Mesenchymal stem cell (in vitro differentiated cells and primary cell): ENCODE measurements around the gene AFAP1.

Experiments
- DNase-seq: peaks from one replicate; pipeline ENCODE4 v3.0.0-alpha.2; 2013
- H2AFZ ChIP-seq: one replicate; pipeline ENCODE4 v1.6.1; 2013; ENCODE audit warnings: low read depth, mild to moderate bottlenecking, control low read depth, inconsistent platforms, low read length, moderate library complexity
- H2AK5ac ChIP-seq: 2 replicates; pipeline ENCODE4 v1.6.1; 2013; ENCODE audit warnings: low read length, moderate library complexity, mild to moderate bottlenecking, inconsistent platforms; ENCODE audit not compliant: severe bottlenecking
- H2BK120ac ChIP-seq: one replicate; pipeline ENCODE4 v1.6.1; 2013; ENCODE audit warnings: low read depth, mild to moderate bottlenecking, inconsistent platforms, low read length, moderate library complexity
- H2BK12ac ChIP-seq, 2 experiments: one replicate each; pipeline ENCODE4 v1.6.1; 2013; ENCODE audit warnings: inconsistent platforms in 2 of 2, low read length in 2 of 2, mild to moderate bottlenecking in 2 of 2, moderate library complexity in 2 of 2, control low read depth in 1 of 2
- H2BK15ac ChIP-seq: one replicate; pipeline ENCODE4 v1.6.1; 2013; ENCODE audit warnings: mild to moderate bottlenecking, low read depth, inconsistent platforms; ENCODE audit not compliant: poor library complexity, severe bottlenecking
- H2BK5ac ChIP-seq: 2 replicates; pipeline ENCODE4 v1.6.1; 2013; ENCODE audit warnings: low read depth, mild to moderate bottlenecking, low read length, control low read depth, inconsistent platforms; ENCODE audit not compliant: poor library complexity, severe bottlenecking
- H3K14ac ChIP-seq, 2 experiments: one replicate each; pipeline ENCODE4 v1.6.1; 2013; ENCODE audit warnings: inconsistent platforms in 2 of 2, low read length in 2 of 2, control low read depth in 1 of 2, mild to moderate bottlenecking in 1 of 2, moderate library complexity in 1 of 2
- H3K18ac ChIP-seq, 2 experiments: one replicate each; pipeline ENCODE4 v1.6.1; 2013; ENCODE audit warnings: inconsistent platforms in 2 of 2, low read length in 2 of 2, control low read depth in 1 of 2, low read depth in 1 of 2, mild to moderate bottlenecking in 1 of 2
- H3K23ac ChIP-seq, 2 experiments: one replicate each; pipeline ENCODE4 v1.6.1; 2013; ENCODE audit warnings: inconsistent platforms in 2 of 2, low read length in 2 of 2, mild to moderate bottlenecking in 2 of 2, moderate library complexity in 2 of 2, control low read depth in 1 of 2
- H3K27ac ChIP-seq: 2 replicates; pipeline ENCODE4 v1.5.1; 2013; ENCODE audit warnings: mild to moderate bottlenecking, moderate library complexity, low read length, control low read depth, inconsistent platforms; ENCODE audit not compliant: poor library complexity, severe bottlenecking
- H3K27me3 ChIP-seq, 2 experiments: 2 replicates each; pipeline versions ENCODE4 v1.6.1 to v1.7.0; 2013; ENCODE audit warnings: low read length in 2 of 2, mild to moderate bottlenecking in 2 of 2, moderate library complexity in 2 of 2, control low read depth in 1 of 2, inconsistent platforms in 1 of 2; ENCODE audit not compliant: control insufficient read depth in 1 of 2, insufficient read depth in 1 of 2
- H3K36me3 ChIP-seq, 2 experiments: 2 replicates each; pipeline versions ENCODE4 v1.6.1 to v1.7.0; 2013; ENCODE audit warnings: low read length in 2 of 2, control low read depth in 1 of 2, inconsistent platforms in 1 of 2, low read depth in 1 of 2, mild to moderate bottlenecking in 1 of 2; ENCODE audit not compliant: insufficient read depth in 2 of 2, control insufficient read depth in 1 of 2
- H3K4ac ChIP-seq, 2 experiments: one replicate each; pipeline ENCODE4 v1.6.1; 2013; ENCODE audit warnings: inconsistent platforms in 2 of 2, low read length in 2 of 2, mild to moderate bottlenecking in 2 of 2, moderate library complexity in 2 of 2, control low read depth in 1 of 2, low read depth in 1 of 2
- H3K4me1 ChIP-seq: 2 replicates; pipeline ENCODE4 v1.6.1; 2013; ENCODE audit warnings: low read depth, low read length, control low read depth; ENCODE audit not compliant: control insufficient read depth, insufficient read depth
- H3K4me2 ChIP-seq: 2 replicates; pipeline ENCODE4 v1.6.1; 2013; ENCODE audit warnings: low read length, mild to moderate bottlenecking, inconsistent platforms; ENCODE audit not compliant: poor library complexity, severe bottlenecking
- H3K4me3 ChIP-seq, 2 experiments: 2 replicates each; pipeline versions ENCODE4 v1.5.1 to v1.7.0; 2013; ENCODE audit warnings: low read length in 2 of 2, mild to moderate bottlenecking in 2 of 2, control low read depth in 1 of 2, low read depth in 1 of 2; ENCODE audit not compliant: insufficient read depth in 1 of 2
- H3K79me1 ChIP-seq: replicated peaks from 2 replicates; pipeline ENCODE4 v1.6.1; 2013; ENCODE audit warnings: mild to moderate bottlenecking, control low read depth, low read length, inconsistent platforms; ENCODE audit not compliant: poor library complexity, severe bottlenecking
- H3K9ac ChIP-seq: 2 replicates; pipeline ENCODE4 v1.7.0; 2013; ENCODE audit warnings: mild to moderate bottlenecking, low read length, moderate library complexity
- H3K9me3 ChIP-seq: 2 replicates; pipeline ENCODE4 v1.7.0; 2013; ENCODE audit warnings: mild to moderate bottlenecking, low read length; ENCODE audit not compliant: control insufficient read depth
- H4K8ac ChIP-seq: one replicate; pipeline ENCODE4 v1.6.1; 2013; ENCODE audit warnings: inconsistent platforms, mild to moderate bottlenecking, low read length, moderate library complexity
- H4K91ac ChIP-seq: one replicate; pipeline ENCODE4 v1.6.1; 2013; ENCODE audit warnings: mild to moderate bottlenecking, low read length, inconsistent platforms
- WGBS: methylation state at CpG from one replicate; pipeline ENCODE4 v1.1.7; 2013; ENCODE audit warnings: mixed read lengths; 5-methylcytosine and 5-hydroxymethylcytosine counted together

The AFAP1 gene

DNA sequence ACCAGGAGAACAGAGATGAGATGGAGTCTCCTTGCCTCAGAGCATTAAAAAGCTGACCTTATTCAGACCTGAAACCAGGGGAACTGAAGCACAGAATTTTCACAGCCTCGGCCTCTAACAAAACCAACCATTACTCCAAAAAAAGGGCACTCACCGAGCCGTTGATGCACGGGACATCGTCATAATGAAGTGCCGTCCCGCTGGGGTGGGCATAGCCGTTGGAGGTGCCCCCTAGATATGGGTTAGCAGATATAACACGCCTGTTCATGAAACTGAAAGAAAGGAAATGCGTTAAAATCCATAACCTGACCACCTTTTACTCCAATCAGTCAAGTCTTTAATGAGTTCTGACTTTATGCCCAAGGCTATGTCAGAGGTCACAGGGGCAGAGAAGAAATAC, 153.6 kb downstream of the AFAP1 start:
- Histone ChIP-seq H3K9me3 (no peaks in the 10 kb centered on the region), H3K4me2 (no peak overlapping the region), H4K91ac (no peak overlapping the region), H3K23ac (no peak overlapping the region), H3K27me3 (no peaks in the 10 kb centered on the region), H4K8ac (no peak overlapping the region), H3K79me1 (peaks cover 51% of the 10 kb centered on the region), H3K4me3 (no peak overlapping the region), H3K4me1 (peaks cover 9% of the 10 kb centered on the region), H3K18ac (no peak overlapping the region), H2AK5ac (no peak overlapping the region), H2BK5ac (no peak overlapping the region), H3K27ac (no peak overlapping the region), H2AFZ (no peak overlapping the region), H2BK12ac (no peak overlapping the region), H2BK120ac (no peak overlapping the region), H3K36me3 (peaks cover 55 to 69% of the 10 kb centered on the region in 2 experiments), H3K9ac (no peak overlapping the region), H3K4ac (no peak overlapping the region), H2BK15ac (no peak overlapping the region), H3K14ac (no peak overlapping the region)
- 98% methylated on average over 10 of the region's 10 CpGs for WGBS
- no peak for DNase-seq

DNA sequence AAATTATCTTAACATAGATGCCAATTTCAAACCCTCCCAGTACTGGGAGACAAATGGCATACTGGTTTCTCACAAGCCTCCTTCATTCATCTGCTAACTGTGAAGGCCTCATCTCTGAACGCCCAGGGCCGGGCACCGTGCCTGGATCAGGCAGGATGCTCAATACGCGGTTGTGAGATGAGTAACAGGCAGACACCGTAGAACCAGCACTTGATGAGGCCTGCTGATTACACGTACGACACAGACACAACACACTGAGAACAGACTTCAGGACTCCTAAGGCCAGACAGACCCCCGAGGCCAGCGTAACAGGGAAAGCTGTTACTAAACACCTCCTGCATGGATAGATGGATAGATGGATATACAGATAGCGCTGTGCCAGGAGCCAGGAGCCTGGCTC, 154.6 kb downstream of the AFAP1 start:
- no peak for DNase-seq
- Histone ChIP-seq H2BK5ac (no peak overlapping the region), H4K8ac (no peak overlapping the region), H3K36me3 (peaks cover 55 to 71% of the 10 kb centered on the region in 2 experiments), H3K18ac (no peak overlapping the region), H3K4ac (no peak overlapping the region), H3K23ac (no peak overlapping the region), H3K9ac (no peak overlapping the region), H2BK15ac (no peak overlapping the region), H2AK5ac (no peak overlapping the region), H3K4me3 (no peak overlapping the region), H2AFZ (no peak overlapping the region), H3K4me1 (peaks cover 9% of the 10 kb centered on the region), H3K14ac (no peak overlapping the region), H3K27ac (no peak overlapping the region), H3K27me3 (no peaks in the 10 kb centered on the region), H4K91ac (no peak overlapping the region), H2BK12ac (no peak overlapping the region), H3K4me2 (no peak overlapping the region), H3K9me3 (no peaks in the 10 kb centered on the region), H3K79me1 (peaks cover 51% of the 10 kb centered on the region), H2BK120ac (no peak overlapping the region)
- WGBS, result 87% methylated on average over 10 of the region's 11 CpGs

DNA sequence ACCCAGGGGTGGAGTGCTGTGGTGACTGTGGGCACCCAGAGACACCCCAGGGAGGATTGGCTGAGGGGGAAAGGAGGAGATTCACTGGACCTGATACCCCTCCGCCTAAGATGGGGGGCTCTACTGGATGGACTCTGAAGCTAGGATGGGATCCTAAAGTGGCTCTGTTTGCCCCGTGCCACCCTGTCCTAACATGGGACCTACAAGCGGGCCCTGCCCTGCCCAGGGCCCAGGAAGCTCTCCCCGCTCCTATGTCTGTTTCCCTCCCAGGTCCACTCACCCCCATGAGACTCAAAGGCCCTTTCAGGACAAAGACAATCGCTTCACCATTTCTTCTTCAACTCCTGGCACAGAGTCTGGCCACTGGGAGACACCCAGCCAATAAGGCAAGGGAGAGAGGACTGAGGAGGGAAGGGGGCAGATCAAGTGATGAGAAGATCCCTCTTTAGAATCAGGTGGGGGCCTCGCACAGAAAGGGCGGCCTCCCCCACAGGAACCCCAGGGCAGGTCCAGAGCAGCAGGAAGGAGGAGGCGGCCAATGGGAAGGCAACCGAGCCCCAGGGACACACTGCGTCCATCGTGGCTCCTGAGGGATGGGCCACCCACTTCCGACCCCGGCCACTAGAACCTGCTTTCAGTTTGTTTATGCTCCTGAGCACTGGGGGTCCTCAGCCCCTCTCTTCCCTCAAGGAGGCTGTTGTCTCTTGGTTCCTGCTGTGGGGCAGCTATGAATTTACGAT, 155.4 kb downstream of the AFAP1 start:
- Histone ChIP-seq H3K9ac (no peak overlapping the region), H2BK5ac (no peak overlapping the region), H2BK120ac (no peak overlapping the region), H3K36me3 (peaks cover 53 to 74% of the 10 kb centered on the region in 2 experiments), H3K4me3 (no peak overlapping the region), H3K4ac (no peak overlapping the region), H3K4me2 (no peak overlapping the region), H3K23ac (no peak overlapping the region), H4K91ac (no peak overlapping the region), H4K8ac (no peak overlapping the region), H3K9me3 (no peaks in the 10 kb centered on the region), H3K27ac (no peak overlapping the region), H3K4me1 (peaks cover 9% of the 10 kb centered on the region), H2BK15ac (no peak overlapping the region), H3K79me1 (peaks cover 49% of the 10 kb centered on the region), H2AFZ (no peak overlapping the region), H2AK5ac (no peak overlapping the region), H3K18ac (no peak overlapping the region), H2BK12ac (no peak overlapping the region), H3K27me3 (no peaks in the 10 kb centered on the region), H3K14ac (no peak overlapping the region)
- 97% methylated on average over 12 of the region's 14 CpGs for WGBS
- no peak for DNase-seq

GRCh38 chr4:7783541-7783940, 156.1 kb downstream of the AFAP1 start:
- no peak overlapping the region for H2BK120ac ChIP-seq
- no peak overlapping the region for H3K18ac ChIP-seq
- WGBS, result 96% methylated on average over 8 of the region's 8 CpGs
- peaks cover 52 to 72% of the 10 kb centered on the region in 2 experiments for H3K36me3 ChIP-seq
- H2BK15ac ChIP-seq, result no peak overlapping the region
- no peak overlapping the region for H2BK12ac ChIP-seq
- no peak overlapping the region for H3K4me2 ChIP-seq
- no peak overlapping the region for H2AFZ ChIP-seq
- H3K9ac ChIP-seq, result no peak overlapping the region
- no peak overlapping the region for H3K4ac ChIP-seq
- H3K4me3 ChIP-seq, result no peak overlapping the region
- no peak overlapping the region for H2BK5ac ChIP-seq
- no peak overlapping the region for H3K14ac ChIP-seq
- H3K27ac ChIP-seq, result no peak overlapping the region
- H3K79me1 ChIP-seq, result peaks cover 48% of the 10 kb centered on the region
- no peaks in the 10 kb centered on the region for H3K27me3 ChIP-seq
- DNase-seq, result no peak
- H4K91ac ChIP-seq, result no peak overlapping the region
- peak overlapping the region; percentile 10 for H4K8ac ChIP-seq
- no peak overlapping the region for H2AK5ac ChIP-seq
- no peaks in the 10 kb centered on the region for H3K9me3 ChIP-seq
- peaks cover 9% of the 10 kb centered on the region for H3K4me1 ChIP-seq
- no peak overlapping the region for H3K23ac ChIP-seq
